Measurements from ENCODE around the gene MAPT. TPM values are rescaled to one million over a fixed set of nuclear protein-coding genes. Genes with fewer than 3 reads are reported as not detected.

Gene MAPT
- total RNA-seq, 1 donor from 2014 or later: 6.1 TPM

- H3K36me3 ChIP-seq: no peaks in the 10 kb centered on the region
- H3K27ac ChIP-seq: no peak overlapping the region
- TF ChIP-seq POLR2AphosphoS5 (IDR thresholded peaks at IDR 0.05; ENCODE audit: insufficient read depth in 1 of 2, low read depth in 1 of 2): no peak
- TF ChIP-seq, protein P1, sequence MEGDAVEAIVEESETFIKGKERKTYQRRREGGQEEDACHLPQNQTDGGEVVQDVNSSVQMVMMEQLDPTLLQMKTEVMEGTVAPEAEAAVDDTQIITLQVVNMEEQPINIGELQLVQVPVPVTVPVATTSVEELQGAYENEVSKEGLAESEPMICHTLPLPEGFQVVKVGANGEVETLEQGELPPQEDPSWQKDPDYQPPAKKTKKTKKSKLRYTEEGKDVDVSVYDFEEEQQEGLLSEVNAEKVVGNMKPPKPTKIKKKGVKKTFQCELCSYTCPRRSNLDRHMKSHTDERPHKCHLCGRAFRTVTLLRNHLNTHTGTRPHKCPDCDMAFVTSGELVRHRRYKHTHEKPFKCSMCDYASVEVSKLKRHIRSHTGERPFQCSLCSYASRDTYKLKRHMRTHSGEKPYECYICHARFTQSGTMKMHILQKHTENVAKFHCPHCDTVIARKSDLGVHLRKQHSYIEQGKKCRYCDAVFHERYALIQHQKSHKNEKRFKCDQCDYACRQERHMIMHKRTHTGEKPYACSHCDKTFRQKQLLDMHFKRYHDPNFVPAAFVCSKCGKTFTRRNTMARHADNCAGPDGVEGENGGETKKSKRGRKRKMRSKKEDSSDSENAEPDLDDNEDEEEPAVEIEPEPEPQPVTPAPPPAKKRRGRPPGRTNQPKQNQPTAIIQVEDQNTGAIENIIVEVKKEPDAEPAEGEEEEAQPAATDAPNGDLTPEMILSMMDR (IDR thresholded peaks at IDR 0.05): no peak
- TF ChIP-seq POLR2A (IDR thresholded peaks at IDR 0.05): no peak
- no peak overlapping the region for H3K4me3 ChIP-seq
- intact Hi-C loops (cut with DNase I): no loop called here
- no peaks in the 10 kb centered on the region for H3K4me1 ChIP-seq
- H3K9me3 ChIP-seq: no peaks in the 10 kb centered on the region
- DNase-seq (ENCODE audit: extremely low spot score in 2 of 2): no peak
- H3K27me3 ChIP-seq: no peaks in the 10 kb centered on the region
Observed at GRCh38 chr17:45961206-45961605, 66.9 kb downstream of the MAPT start.

GRCh38 chr17:45962221-45962972, 68.0 kb downstream of the MAPT start:
- H3K4me1 ChIP-seq: no peaks in the 10 kb centered on the region
- DNase-seq (ENCODE audit: extremely low spot score in 2 of 2): no peak
- H3K36me3 ChIP-seq: no peaks in the 10 kb centered on the region
- H3K9me3 ChIP-seq: no peaks in the 10 kb centered on the region
- H3K27me3 ChIP-seq: no peaks in the 10 kb centered on the region
- no peak overlapping the region for H3K4me3 ChIP-seq
- no peak overlapping the region for H3K27ac ChIP-seq
- no peak for TF ChIP-seq POLR2AphosphoS5 (IDR thresholded peaks at IDR 0.05; ENCODE audit: insufficient read depth in 1 of 2, low read depth in 1 of 2)
- intact Hi-C loops (cut with DNase I): no loop called here

DNA sequence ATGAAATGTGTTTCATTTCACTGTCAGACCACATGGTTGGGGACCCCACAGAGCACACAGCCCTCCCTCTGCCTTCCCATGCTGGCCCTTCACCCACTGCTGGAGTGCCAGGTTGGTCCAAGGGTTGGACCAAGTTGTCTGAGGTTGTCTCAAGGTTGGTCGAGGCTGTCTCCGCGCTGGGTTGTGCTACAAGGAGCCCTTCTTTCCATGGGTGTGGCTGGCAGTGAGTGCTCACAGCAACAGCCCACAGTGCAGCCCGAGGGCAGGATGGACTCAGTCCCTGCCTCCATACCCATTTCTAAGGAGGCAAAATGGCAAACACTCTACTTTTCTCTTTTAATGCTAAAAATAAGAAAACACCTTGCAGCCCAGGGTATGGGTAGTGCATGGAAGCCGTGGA, 68.9 kb downstream of the MAPT start:
- TF ChIP-seq POLR2A (IDR thresholded peaks at IDR 0.05) (no peak), POLR2AphosphoS5 (IDR thresholded peaks at IDR 0.05; ENCODE audit: insufficient read depth in 1 of 2, low read depth in 1 of 2) (no peak)
- TF ChIP-seq, protein P1 (IDR thresholded peaks at IDR 0.05): no peak
- intact Hi-C loops (cut with DNase I): no loop called here
- H3K36me3 ChIP-seq: no peaks in the 10 kb centered on the region
- H3K4me3 ChIP-seq: no peak overlapping the region
- H3K27ac ChIP-seq: no peak overlapping the region
- no peaks in the 10 kb centered on the region for H3K4me1 ChIP-seq
- no peaks in the 10 kb centered on the region for H3K9me3 ChIP-seq
- DNase-seq (ENCODE audit: extremely low spot score in 2 of 2): no peak
- no peaks in the 10 kb centered on the region for H3K27me3 ChIP-seq

DNA sequence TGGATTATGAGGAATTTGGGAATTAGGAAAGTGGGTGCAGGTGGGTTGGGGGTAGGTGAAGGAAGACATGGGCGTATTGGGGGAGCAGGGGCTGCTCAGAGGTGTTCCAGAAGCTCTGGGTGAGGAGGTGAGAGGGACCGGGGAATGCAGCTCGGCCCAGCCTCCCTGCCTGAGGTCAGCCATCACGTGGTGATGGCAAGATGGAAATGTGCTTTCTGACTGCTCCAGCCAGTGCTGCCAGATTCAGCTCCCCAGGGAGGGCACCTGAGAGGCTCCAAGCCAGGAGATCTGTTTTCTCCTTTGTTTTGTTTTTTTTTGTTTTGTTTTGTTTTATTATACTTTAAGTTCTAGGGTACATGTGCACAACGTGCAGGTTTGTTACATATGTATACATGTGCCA, 69.5 kb downstream of the MAPT start:
- no peak for DNase-seq (ENCODE audit: extremely low spot score in 2 of 2)
- intact Hi-C loops (cut with DNase I): no loop called here
- H3K36me3 ChIP-seq: no peaks in the 10 kb centered on the region
- no peak overlapping the region for H3K27ac ChIP-seq
- TF ChIP-seq POLR2AphosphoS5 (IDR thresholded peaks at IDR 0.05; ENCODE audit: insufficient read depth in 1 of 2, low read depth in 1 of 2) (no peak), POLR2A (IDR thresholded peaks at IDR 0.05) (no peak)
- TF ChIP-seq, protein P1 (IDR thresholded peaks at IDR 0.05): no peak
- H3K4me3 ChIP-seq: no peak overlapping the region
- no peaks in the 10 kb centered on the region for H3K27me3 ChIP-seq
- H3K4me1 ChIP-seq: no peaks in the 10 kb centered on the region
- no peaks in the 10 kb centered on the region for H3K9me3 ChIP-seq

DNA sequence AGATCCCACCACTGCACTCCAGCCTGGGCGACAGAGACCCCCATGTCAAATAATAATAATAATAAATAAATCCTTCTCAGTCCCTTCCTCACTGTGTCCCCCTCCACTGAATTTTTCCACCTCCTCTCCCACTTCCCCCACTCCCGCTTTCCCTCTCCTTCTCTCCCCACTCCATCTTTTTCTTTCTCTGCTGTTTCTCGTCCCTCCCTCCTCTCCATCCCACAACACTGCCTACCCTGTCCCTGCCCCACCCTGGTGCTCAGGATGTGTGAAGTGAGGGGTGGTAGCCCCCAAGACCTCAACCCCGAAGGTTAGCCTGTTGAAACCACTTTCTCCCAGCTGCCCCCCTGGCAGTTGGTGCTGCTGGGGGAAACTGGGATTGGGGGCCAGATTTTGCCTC, 70.3 kb downstream of the MAPT start:
- H3K4me1 ChIP-seq: no peaks in the 10 kb centered on the region
- no peaks in the 10 kb centered on the region for H3K36me3 ChIP-seq
- H3K27me3 ChIP-seq: no peaks in the 10 kb centered on the region
- intact Hi-C loops (cut with DNase I): no loop called here
- no peak overlapping the region for H3K4me3 ChIP-seq
- TF ChIP-seq POLR2AphosphoS5 (IDR thresholded peaks at IDR 0.05; ENCODE audit: insufficient read depth in 1 of 2, low read depth in 1 of 2): no peak
- TF ChIP-seq, protein P1 (IDR thresholded peaks at IDR 0.05): no peak
- no peak for DNase-seq (ENCODE audit: extremely low spot score in 2 of 2)
- H3K27ac ChIP-seq: no peak overlapping the region
- H3K9me3 ChIP-seq: no peaks in the 10 kb centered on the region
